Ureter (tissue), 1 donor: ENCODE measurements around the gene TMEM256. TPM values are rescaled to one million over a fixed set of nuclear protein-coding genes. Genes with fewer than 3 reads are reported as not detected.
A peak's percentile ranks its signal among the peaks of the same experiment; 100 is the strongest.
"Not testable (repeated sequence)": the region's sequence is repeated elsewhere in the genome, so short reads cannot be mapped to it uniquely, and the experiment has no call there.

Experiments used
- DNase-seq: peaks from one replicate; pipeline ENCODE4 v3.0.0-alpha.2; 2020; ENCODE audit warnings: low spot score
- total RNA-seq: library from RNA; stranded (reverse); gene quantifications from one replicate; pipeline ENCODE4 v1.2.4, GENCODE V29; 2023
- donor health status: DM: yes; HTN: yes; CAD: no.

The TMEM256 gene
- total RNA-seq, 1 donor from 2014 or later: 115 TPM

DNA sequence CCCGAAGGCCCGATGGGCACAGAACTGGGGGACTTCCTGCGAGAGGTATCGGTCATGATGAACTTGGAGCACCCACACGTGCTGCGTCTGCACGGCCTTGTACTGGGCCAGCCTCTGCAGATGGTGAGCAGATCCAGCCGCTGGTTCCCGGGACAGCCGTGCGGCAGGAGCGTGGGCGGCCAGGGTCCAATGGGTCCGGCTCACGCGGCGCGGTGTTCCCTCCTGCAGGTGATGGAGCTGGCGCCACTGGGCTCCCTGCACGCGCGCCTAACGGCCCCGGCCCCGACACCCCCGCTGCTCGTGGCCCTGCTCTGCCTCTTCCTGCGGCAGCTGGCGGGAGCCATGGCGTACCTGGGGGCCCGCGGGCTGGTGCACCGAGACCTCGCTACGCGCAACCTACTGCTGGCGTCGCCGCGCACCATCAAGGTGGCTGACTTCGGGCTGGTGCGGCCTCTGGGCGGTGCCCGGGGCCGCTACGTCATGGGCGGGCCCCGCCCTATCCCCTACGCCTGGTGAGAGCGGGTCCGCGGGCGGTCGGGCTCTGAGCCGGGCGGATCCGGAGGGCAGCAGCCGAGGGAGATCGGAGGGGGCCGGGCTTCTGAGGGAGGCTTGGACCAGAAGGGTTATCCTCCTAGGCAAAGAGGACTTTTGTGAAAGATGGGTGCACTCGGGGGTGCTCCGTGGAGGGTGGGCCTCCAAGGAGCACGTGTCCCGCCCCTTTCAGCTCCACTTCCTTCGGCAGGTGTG lies 20.0 kb downstream of the TMEM256 start:
- no peak for DNase-seq

- no peak for DNase-seq
These were observed 20.5 kb downstream of the TMEM256 start for GRCh38 chr17:7383371-7383741.

GRCh38 chr17:7382901-7383300 lies 21.0 kb downstream of the TMEM256 start:
- no peak for DNase-seq

GRCh38 chr17:7380855-7381683 lies 22.8 kb downstream of the TMEM256 start, which contains the start of gene TNK1:
TSS of gene TNK1 (plus strand) at chr17:7381089. CDS start at chr17:7382927, 1,838 bp downstream.
- peak; percentile 80 for DNase-seq

DNA sequence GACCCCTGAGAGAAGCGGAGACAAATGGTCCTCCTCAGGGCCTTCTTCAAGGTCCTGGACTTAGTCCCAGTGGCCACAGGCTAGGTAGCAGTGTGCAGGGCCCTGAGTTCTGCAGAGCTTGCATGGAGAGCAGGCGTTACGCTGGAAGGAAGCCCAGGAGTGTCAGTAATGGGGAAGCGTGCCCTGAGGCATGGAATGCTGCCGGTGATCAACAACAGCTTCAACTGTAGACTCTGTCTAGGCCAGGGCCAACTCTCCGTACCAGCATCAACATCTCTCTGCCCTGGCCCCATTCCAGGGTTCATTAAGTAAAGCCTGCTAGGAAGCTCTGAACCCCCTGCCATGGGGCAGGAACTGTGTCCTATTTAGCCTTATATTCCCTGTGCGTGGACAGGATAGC lies 23.6 kb downstream of the TMEM256 start:
- DNase-seq: peak; percentile 66

- no peak for DNase-seq
These were observed 24.8 kb downstream of the TMEM256 start for GRCh38 chr17:7379134-7379533.

GRCh38 chr17:7374353-7374752 lies 29.5 kb downstream of the TMEM256 start:
- no peak for DNase-seq

DNA sequence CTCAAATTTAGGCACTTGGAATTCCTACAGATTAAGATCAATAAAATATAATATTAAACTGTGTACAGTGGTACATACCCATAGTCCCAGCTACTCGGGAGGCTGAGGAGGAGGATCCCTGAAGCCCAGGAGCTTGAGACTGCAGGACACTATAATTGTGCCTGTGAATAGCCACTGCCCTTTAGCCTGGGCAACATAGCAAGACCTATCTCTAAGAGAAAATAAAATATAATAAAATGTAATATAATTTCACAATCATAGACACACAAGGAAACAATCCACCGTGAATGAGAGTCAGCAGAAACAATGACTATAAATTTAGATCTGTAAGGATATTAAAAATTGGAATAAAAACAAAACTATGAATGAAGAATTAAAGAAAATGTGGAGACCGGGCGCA lies 33.0 kb downstream of the TMEM256 start:
- DNase-seq: no peak

DNA sequence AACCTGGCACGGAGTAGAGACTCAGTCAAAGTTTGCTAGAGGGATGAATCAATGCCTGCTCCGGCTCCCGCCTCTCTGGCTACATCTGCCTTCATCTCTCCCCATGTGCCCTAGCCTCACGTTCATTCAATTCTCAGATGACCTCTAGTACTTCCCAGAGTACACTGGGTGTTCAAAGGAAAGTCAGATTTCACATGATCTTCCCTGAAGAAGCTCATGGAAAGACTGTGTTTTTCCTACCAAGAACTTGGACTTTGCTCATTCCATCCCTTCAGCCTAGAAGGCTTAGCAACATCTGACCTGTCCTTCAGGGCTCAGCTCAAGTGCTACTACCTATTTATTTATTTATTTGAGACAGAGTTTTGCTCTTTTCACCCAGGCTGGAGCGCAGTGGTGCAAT lies 34.1 kb downstream of the TMEM256 start:
- no peak for DNase-seq

GRCh38 chr17:7368599-7368994 lies 35.3 kb downstream of the TMEM256 start:
- not testable (repeated sequence) for DNase-seq

DNA sequence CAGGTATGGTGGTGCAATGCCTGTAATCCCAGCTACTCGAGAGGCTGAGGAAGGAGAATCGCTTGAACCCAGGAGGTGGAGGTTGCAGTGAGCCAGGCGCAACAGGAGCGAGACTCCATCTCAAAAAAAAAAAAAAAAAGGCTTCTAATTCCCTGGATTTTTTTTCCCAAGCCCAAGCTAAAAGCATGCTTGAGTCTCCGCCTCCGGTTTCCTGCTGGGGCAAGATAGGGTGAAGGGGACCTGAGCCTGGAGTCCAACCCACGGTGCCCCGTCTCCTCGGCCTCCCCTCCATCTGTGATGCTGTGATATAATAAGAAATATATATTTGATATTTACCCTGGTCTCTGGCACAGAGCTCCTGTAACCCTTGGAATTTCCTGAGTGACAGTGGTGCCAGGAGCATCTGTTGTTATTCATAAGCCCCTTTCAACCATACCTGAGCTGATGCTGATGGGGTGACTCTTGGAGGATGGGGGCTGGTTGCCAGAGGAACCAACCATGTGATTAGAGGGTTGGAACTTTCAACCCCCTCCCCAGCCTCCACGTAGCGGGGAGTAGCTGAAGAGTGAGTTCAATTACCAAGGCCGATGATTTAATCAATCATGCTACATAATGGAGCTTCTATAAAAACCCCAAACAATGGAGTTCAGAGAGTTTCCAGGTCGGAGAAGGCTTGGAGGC lies 35.8 kb downstream of the TMEM256 start:
- no peak for DNase-seq

GRCh38 chr17:7367083-7367482 lies 36.8 kb downstream of the TMEM256 start:
- DNase-seq: no peak

DNA sequence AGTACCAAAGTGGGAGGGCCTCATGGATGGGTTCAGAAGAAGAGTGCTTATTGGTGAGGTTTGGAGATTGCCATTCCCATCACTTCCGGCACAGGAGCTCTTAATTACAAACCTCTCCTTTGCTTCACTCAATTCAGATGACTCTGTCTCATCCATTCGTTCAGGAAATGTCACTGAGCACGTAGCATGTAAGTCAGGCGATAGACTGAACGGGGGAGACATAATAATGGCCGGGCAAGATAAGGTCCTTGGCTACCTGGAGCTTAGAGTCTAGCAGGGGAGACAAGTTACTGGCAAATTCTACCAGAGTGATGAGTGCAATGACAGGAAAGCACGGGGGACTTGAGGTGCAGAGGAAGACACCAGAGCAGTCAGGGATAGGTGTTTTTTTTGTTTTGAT lies 37.9 kb downstream of the TMEM256 start:
- DNase-seq: not testable (repeated sequence)

DNA sequence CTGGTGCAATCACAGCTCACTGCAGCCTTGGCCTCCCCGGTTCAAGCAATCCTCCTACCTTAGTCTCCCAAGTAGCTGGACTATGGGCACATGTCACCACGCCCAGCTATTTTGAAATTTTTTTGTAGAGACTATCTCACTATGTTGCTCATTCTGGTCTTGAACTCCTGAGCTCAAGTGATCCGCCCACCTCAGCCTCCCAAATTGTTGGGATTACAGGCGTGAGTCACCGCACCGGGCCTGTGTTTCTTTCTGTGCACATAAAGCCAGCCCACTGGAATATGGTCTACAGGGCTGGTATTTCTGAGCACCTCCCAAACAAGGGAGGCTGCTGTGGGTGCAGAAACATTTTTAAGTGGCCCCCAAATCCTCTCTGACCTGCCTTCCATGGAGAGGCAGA lies 40.6 kb downstream of the TMEM256 start:
- DNase-seq: no peak

- no peak for DNase-seq
These were observed 42.0 kb downstream of the TMEM256 start for GRCh38 chr17:7361906-7362305.

GRCh38 chr17:7357381-7357780 lies 46.5 kb downstream of the TMEM256 start:
- DNase-seq: no peak

- DNase-seq: no peak
These were observed 47.1 kb downstream of the TMEM256 start for GRCh38 chr17:7356756-7357155.

GRCh38 chr17:7356072-7356549 lies 47.8 kb downstream of the TMEM256 start:
- DNase-seq: peak; percentile 77

- DNase-seq: no peak
These were observed 48.3 kb downstream of the TMEM256 start for GRCh38 chr17:7355573-7355972.

GRCh38 chr17:7355053-7355452 lies 48.8 kb downstream of the TMEM256 start, which contains the start of gene TMEM95:
TSS of gene TMEM95 (plus strand) at chr17:7355156. CDS start at chr17:7355205, 49 bp downstream.
- DNase-seq: no peak

GRCh38 chr17:7354262-7354843 lies 49.5 kb downstream of the TMEM256 start:
- DNase-seq: peak; percentile 84
